ENCODE data around the gene CRTAC1.

CRTAC1 gene

DNA sequence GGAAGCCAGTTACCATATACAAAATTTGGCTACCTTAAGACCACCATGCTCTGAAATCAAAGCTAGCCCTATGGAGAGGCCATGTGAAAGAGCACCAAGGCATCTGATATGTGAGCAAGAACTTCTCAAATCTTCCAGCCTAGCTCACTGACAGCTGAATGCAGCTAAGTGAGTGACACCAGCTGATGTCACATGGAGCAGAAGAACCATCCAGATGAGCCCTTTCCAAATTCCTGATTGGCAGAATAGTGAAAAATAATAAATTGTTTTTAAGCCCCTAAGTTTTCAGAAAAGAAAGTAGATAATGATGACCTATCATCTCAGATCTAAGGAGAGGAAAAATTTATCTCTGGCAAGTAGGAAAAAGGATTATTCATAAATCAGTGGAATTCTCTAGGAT lies 85.6 kb downstream of the CRTAC1 start:
- no peak for ATAC-seq
- TF ChIP-seq PPARA (CRISPR knock-in tag; IDR thresholded peaks at IDR 0.05; ENCODE audit: borderline replicate concordance) (no peak), CREB5 (CRISPR knock-in tag; IDR thresholded peaks at IDR 0.05; ENCODE audit: low read depth) (no peak), ZC3H10 (CRISPR knock-in tag; IDR thresholded peaks at IDR 0.05) (no peak), ZNF8 (CRISPR knock-in tag; IDR thresholded peaks at IDR 0.05) (no peak), TSHZ2 (CRISPR knock-in tag; IDR thresholded peaks at IDR 0.05) (no peak), CSRNP3 (CRISPR knock-in tag; IDR thresholded peaks at IDR 0.05) (no peak), ZFP30 (CRISPR knock-in tag; IDR thresholded peaks at IDR 0.05) (no peak), PATZ1 (CRISPR knock-in tag; IDR thresholded peaks at IDR 0.05; ENCODE audit: borderline replicate concordance) (no peak), SNAI2 (CRISPR knock-in tag; IDR thresholded peaks at IDR 0.05) (no peak), ZNF565 (CRISPR knock-in tag; conservative IDR thresholded peaks at IDR 0.05; ENCODE audit: low read depth) (no peak), TOX (CRISPR knock-in tag; IDR thresholded peaks at IDR 0.05; ENCODE audit: borderline replicate concordance) (no peak), ISL1 (CRISPR knock-in tag; IDR thresholded peaks at IDR 0.05) (no peak), ZFP3 (CRISPR knock-in tag; IDR thresholded peaks at IDR 0.05) (no peak), ARNTL (CRISPR knock-in tag; IDR thresholded peaks at IDR 0.05; ENCODE audit: borderline replicate concordance, low read depth) (no peak), ESRRG (CRISPR knock-in tag; IDR thresholded peaks at IDR 0.05) (no peak), ZNF70 (CRISPR knock-in tag; IDR thresholded peaks at IDR 0.05) (no peak)

DNA sequence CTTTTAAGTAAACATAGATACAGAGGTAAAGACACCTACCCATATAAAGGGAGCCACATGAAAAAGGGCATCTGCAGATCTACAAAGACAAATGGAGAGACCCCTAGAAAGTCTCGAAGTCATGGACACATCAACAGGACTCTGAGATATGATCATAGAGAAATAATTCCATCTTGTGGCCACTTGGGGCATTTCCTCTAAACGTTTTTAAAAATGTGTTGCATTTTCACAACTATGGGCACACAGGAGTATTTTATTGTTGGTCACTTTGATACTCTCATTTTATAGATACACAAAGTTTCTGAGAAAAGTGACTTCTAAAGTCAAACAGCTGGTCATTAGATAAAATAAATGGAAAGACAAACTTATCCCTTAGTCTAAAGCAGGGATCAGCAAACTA lies 87.1 kb downstream of the CRTAC1 start:
- no peak for ATAC-seq
- no peak for TF ChIP-seq ZNF8 (CRISPR knock-in tag; IDR thresholded peaks at IDR 0.05)
- TF ChIP-seq TOX (CRISPR knock-in tag; IDR thresholded peaks at IDR 0.05; ENCODE audit: borderline replicate concordance), result no peak
- TF ChIP-seq SNAI2 (CRISPR knock-in tag; IDR thresholded peaks at IDR 0.05), result no peak
- no peak for TF ChIP-seq ZNF70 (CRISPR knock-in tag; IDR thresholded peaks at IDR 0.05)
- no peak for TF ChIP-seq ZC3H10 (CRISPR knock-in tag; IDR thresholded peaks at IDR 0.05)
- no peak for TF ChIP-seq CSDC2 (CRISPR knock-in tag; IDR thresholded peaks at IDR 0.05)
- no peak for TF ChIP-seq PPARA (CRISPR knock-in tag; IDR thresholded peaks at IDR 0.05; ENCODE audit: borderline replicate concordance)
- no peak for TF ChIP-seq CREB5 (CRISPR knock-in tag; IDR thresholded peaks at IDR 0.05; ENCODE audit: low read depth)
- no peak for TF ChIP-seq TSHZ2 (CRISPR knock-in tag; IDR thresholded peaks at IDR 0.05)
- TF ChIP-seq RARB (CRISPR knock-in tag; IDR thresholded peaks at IDR 0.05), result no peak
- no peak for TF ChIP-seq PATZ1 (CRISPR knock-in tag; IDR thresholded peaks at IDR 0.05; ENCODE audit: borderline replicate concordance)
- TF ChIP-seq ARNTL (CRISPR knock-in tag; IDR thresholded peaks at IDR 0.05; ENCODE audit: borderline replicate concordance, low read depth), result no peak
- TF ChIP-seq POU6F1 (CRISPR knock-in tag; IDR thresholded peaks at IDR 0.05; ENCODE audit: borderline replicate concordance, low read depth), result no peak
- no peak for TF ChIP-seq ZNF565 (CRISPR knock-in tag; conservative IDR thresholded peaks at IDR 0.05; ENCODE audit: low read depth)
- TF ChIP-seq ZFP30 (CRISPR knock-in tag; IDR thresholded peaks at IDR 0.05), result no peak
- no peak for TF ChIP-seq CSRNP3 (CRISPR knock-in tag; IDR thresholded peaks at IDR 0.05)

All from SK-N-SH treated with all-trans-retinoic acid at 6 μM for 48 hours (cell line).